Gastrocnemius medialis (tissue), 4 donors: ENCODE measurements around the gene DFFA.

Experiments used
- CTCF ChIP-seq, 5 experiments: fragments of 450-650 bp in 3 of 5; fragments of 200-600 bp in 2 of 5; sonication (generic) in 2 of 5; IDR thresholded peaks in 4 of 5; conservative IDR thresholded peaks in 1 of 5; 1 replicate in 4 of 5; 2 replicates in 1 of 5; pipeline ENCODE4 v1.5.1; 2016 to 2019; ENCODE audit warnings: antibody characterized with exemption in 5 of 5, mild to moderate bottlenecking in 3 of 5, moderate library complexity in 3 of 5
- POLR2A ChIP-seq, 2 donors: fragments of 450-650 bp; IDR thresholded peaks; one replicate each; pipeline ENCODE4 v1.6.1; 2017; ENCODE audit warnings: antibody characterized with exemption in 2 of 2, mild to moderate bottlenecking in 2 of 2, moderate library complexity in 2 of 2

GRCh38 chr1:10467078-10467477, 5.3 kb downstream of the DFFA start:
- no peak for TF ChIP-seq CTCF (IDR thresholded peaks at IDR 0.05 in 4 of 5, conservative IDR thresholded peaks at IDR 0.05 in 1 of 5)
- no peak for TF ChIP-seq POLR2A (IDR thresholded peaks at IDR 0.05)
